Nephron progenitor cell (in vitro differentiated cells): ENCODE data around the gene ADRM1.
A peak's percentile ranks its signal among the peaks of the same experiment; 100 is the strongest.

Experiments used
- DNase-seq: peaks from one replicate; pipeline ENCODE4 v3.0.0; 2021
- H3K27ac Mint-ChIP-seq: 2 replicates; pipeline ENCODE4 v1.8.0; 2021; ENCODE audit warnings: mild to moderate bottlenecking, moderate library complexity, mixed read lengths
- H3K27me3 Mint-ChIP-seq: 2 replicates; pipeline ENCODE4 v1.8.0; 2021; ENCODE audit warnings: mild to moderate bottlenecking, low read depth, mixed read lengths; ENCODE audit not compliant: poor library complexity
- H3K36me3 Mint-ChIP-seq: 2 replicates; pipeline ENCODE4 v1.8.0; 2021; ENCODE audit warnings: low read depth, mixed read lengths
- H3K4me1 Mint-ChIP-seq: 2 replicates; pipeline ENCODE4 v1.8.0; 2021; ENCODE audit warnings: mixed read lengths
- H3K4me3 Mint-ChIP-seq: 2 replicates; pipeline ENCODE4 v1.8.0; 2021; ENCODE audit warnings: mild to moderate bottlenecking, moderate library complexity, mixed read lengths
- H3K9me3 Mint-ChIP-seq: 2 replicates; pipeline ENCODE4 v1.8.0; 2021; ENCODE audit warnings: mild to moderate bottlenecking, moderate library complexity, mixed read lengths
- TF ChIP-seq, protein P1 (sequence below): fragments of 200-600 bp; sonication (generic); IDR thresholded peaks from 2 replicates; pipeline ENCODE4 v1.5.0; 2021; ENCODE audit warnings: antibody characterized with exemption

Gene ADRM1

DNA sequence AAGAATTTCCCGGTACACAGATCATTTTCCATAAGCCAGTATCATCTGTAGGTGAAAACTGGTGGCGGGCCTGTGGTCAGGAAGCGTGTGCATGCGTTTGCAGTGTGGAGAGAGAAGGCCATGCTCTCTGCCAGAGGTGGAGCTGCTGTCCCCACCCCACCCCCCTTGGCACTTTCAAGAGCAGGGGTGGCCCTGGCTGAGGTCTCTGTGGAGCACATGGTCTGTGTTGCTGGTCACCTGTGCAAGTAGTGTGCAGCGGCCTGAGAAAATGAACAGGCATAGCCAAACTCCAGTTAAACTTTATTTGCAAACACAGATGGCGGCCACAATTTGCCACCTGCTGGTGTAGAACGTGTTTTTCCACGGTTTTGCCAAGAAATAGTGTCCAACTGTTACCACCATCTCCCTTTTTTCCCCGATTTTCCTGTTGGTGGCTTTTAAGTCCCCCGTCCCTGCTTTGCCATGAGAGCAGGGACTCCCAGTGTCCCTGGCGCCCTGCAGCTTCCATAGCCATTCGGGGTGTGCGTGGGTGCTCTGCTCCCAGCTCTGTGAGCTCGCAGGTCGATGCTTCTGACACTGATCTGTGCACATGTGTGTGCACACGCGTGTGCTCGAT lies 2.5 kb downstream of the ADRM1 start:
- Mint-ChIP-seq H3K27ac (peak overlapping the region; percentile 92), H3K4me1 (peaks cover 22% of the 10 kb centered on the region), H3K9me3 (no peaks in the 10 kb centered on the region), H3K36me3 (no peaks in the 10 kb centered on the region), H3K4me3 (peak overlapping the region; percentile 68), H3K27me3 (no peaks in the 10 kb centered on the region)
- TF ChIP-seq, protein P1, sequence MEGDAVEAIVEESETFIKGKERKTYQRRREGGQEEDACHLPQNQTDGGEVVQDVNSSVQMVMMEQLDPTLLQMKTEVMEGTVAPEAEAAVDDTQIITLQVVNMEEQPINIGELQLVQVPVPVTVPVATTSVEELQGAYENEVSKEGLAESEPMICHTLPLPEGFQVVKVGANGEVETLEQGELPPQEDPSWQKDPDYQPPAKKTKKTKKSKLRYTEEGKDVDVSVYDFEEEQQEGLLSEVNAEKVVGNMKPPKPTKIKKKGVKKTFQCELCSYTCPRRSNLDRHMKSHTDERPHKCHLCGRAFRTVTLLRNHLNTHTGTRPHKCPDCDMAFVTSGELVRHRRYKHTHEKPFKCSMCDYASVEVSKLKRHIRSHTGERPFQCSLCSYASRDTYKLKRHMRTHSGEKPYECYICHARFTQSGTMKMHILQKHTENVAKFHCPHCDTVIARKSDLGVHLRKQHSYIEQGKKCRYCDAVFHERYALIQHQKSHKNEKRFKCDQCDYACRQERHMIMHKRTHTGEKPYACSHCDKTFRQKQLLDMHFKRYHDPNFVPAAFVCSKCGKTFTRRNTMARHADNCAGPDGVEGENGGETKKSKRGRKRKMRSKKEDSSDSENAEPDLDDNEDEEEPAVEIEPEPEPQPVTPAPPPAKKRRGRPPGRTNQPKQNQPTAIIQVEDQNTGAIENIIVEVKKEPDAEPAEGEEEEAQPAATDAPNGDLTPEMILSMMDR, result no peak
- no peak for DNase-seq

DNA sequence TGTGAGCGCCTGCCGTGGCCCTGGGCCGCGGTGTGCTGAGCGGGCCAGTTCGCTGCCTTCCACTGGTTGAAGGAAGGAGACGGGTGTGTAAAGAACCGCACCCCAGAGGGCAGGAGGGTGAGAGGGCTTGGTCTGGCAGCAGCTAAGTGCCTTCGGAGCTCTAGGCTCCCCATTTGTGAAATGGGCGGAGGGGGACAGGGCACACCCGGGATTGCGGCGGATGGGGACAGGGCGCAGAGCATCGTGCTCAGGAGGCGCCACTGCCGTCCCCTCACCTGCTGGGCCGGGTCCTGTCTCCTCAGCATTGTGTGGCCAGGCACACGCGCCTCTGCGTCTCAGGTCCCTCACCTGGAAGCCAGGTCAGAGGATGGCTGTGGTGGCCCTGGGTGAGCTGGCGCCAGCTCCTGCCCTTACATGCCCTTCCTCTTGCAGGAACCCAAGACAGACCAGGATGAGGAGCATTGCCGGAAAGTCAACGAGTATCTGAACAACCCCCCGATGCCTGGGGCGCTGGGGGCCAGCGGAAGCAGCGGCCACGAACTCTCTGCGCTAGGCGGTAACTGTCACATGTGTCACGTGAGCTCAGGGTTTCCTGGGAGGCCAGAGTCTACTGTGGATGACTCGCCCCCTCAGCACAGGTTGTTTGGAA lies 3.1 kb downstream of the ADRM1 start:
- Mint-ChIP-seq H3K27ac (peak overlapping the region; percentile 92), H3K27me3 (no peaks in the 10 kb centered on the region), H3K4me3 (no peak overlapping the region), H3K36me3 (no peaks in the 10 kb centered on the region), H3K9me3 (no peaks in the 10 kb centered on the region), H3K4me1 (peaks cover 22% of the 10 kb centered on the region)
- TF ChIP-seq, protein P1, result no peak
- DNase-seq, result no peak

DNA sequence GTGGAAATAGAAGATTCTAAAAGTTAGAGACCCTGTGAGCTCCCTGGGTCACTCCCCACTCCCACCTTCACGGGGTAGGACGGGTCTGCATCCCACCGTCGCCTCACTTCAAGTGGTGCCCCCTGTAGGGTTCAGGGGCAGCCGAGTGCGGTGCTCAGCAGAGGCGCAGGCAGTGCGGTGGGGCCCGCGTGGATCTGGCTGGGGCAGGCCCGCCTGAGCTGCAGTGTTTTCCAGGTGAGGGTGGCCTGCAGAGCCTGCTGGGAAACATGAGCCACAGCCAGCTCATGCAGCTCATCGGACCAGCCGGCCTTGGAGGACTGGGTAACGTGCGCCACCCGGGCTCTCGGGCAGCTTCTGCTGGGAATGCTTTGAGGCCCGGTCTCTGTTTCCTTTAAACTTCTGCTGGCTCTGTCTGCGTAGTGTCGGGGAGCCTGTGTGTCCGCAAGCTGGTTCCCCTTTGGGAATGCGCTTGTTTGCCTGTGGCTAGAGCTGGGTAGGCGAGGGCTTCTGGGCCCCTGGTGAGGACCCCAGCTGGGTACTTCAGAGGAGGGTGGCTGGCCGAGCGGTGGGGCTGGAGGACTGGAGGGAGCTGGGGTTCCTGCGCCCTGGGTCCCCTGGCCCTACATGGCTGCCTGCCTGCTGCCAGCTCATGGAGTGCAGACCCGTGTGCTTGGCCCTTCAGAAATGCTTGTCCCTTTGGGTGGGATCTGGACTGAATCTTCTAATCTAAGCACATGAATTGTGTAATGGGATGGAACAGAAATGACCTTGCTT lies 3.8 kb downstream of the ADRM1 start:
- TF ChIP-seq, protein P1, result no peak
- no peak overlapping the region for H3K27ac Mint-ChIP-seq
- H3K4me3 Mint-ChIP-seq, result no peak overlapping the region
- no peaks in the 10 kb centered on the region for H3K9me3 Mint-ChIP-seq
- peaks cover 22% of the 10 kb centered on the region for H3K4me1 Mint-ChIP-seq
- H3K36me3 Mint-ChIP-seq, result no peaks in the 10 kb centered on the region
- H3K27me3 Mint-ChIP-seq, result no peaks in the 10 kb centered on the region
- no peak for DNase-seq

DNA sequence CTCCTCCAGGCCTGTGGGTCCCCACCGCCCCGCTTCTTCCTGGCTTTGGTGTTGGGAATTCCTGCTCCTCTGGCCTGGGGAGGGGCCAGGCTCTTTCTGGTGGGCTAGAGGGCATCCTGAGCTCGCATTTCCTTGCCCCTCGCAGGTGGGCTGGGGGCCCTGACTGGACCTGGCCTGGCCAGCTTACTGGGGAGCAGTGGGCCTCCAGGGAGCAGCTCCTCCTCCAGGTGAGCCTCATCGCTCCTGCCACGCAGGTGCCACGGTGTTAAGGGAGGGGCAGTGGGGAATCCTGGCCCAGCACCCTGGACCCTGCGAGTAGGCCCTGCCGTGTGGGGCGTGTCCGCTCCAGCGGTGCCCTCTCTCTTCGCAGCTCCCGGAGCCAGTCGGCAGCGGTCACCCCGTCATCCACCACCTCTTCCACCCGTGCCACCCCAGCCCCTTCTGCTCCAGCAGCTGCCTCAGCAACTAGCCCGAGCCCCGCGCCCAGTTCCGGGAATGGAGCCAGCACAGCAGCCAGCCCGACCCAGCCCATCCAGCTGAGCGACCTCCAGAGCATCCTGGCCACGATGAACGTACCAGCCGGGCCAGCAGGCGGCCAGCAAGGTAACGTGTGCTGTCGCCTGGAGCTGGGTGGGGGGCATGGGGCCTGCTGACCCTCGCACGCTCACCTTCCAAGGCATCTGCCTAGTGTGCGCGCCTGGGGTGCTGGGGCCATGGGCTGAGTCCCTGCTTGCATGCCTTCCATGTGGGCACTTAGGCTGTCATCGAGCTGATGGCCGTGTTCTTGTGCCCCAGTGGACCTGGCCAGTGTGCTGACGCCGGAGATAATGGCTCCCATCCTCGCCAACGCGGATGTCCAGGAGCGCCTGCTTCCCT lies 4.7 kb downstream of the ADRM1 start:
- Mint-ChIP-seq H3K27ac (no peak overlapping the region), H3K36me3 (no peaks in the 10 kb centered on the region), H3K4me1 (peaks cover 22% of the 10 kb centered on the region), H3K4me3 (no peak overlapping the region), H3K9me3 (no peaks in the 10 kb centered on the region), H3K27me3 (no peaks in the 10 kb centered on the region)
- no peak for DNase-seq
- TF ChIP-seq, protein P1, result no peak

DNA sequence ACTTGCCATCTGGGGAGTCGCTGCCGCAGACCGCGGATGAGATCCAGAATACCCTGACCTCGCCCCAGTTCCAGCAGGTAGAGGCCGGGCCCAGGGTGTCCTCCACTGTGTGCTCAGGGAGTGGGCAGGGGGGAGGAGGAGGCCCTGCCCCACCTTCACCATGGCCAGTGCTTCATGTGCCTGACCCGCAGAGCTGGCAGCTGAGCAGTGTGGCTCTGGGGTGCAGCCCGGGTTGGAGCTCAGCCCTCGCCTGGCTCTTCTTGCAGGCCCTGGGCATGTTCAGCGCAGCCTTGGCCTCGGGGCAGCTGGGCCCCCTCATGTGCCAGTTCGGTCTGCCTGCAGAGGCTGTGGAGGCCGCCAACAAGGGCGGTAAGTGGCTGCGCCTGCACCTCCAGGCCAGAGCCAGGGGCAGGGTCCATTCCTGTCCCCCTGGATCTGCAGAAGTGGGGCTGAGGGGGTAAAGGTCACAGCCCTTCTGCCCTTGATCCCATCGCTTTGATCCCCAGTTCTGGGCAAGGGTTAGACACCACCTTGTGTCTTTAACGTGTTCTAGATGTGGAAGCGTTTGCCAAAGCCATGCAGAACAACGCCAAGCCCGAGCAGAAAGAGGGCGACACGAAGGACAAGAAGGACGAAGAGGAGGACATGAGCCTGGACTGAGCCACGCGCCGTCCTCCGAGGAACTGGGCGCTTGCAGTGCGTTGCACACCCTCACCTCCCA lies 5.5 kb downstream of the ADRM1 start:
- Mint-ChIP-seq H3K27me3 (no peaks in the 10 kb centered on the region), H3K9me3 (no peaks in the 10 kb centered on the region), H3K36me3 (no peaks in the 10 kb centered on the region), H3K4me1 (peaks cover 22% of the 10 kb centered on the region), H3K27ac (no peak overlapping the region), H3K4me3 (no peak overlapping the region)
- DNase-seq, result no peak
- TF ChIP-seq, protein P1, result no peak
